Fibroblast of gingiva (primary cell): Measurements from ENCODE around the gene SUOX.
"Not testable (repeated sequence)": the region's sequence is repeated elsewhere in the genome, so short reads cannot be mapped to it uniquely, and the experiment has no call there.

Experiments used
- DNase-seq: peaks from one replicate; pipeline ENCODE4 v3.0.0-alpha.2; 2011; ENCODE audit warnings: low read depth

SUOX gene

GRCh38 chr12:55983232-55983842, 13.7 kb upstream of the SUOX start:
- no peak for DNase-seq

- DNase-seq, result no peak
These were observed 12.2 kb upstream of the SUOX start for GRCh38 chr12:55984861-55985260.

GRCh38 chr12:55985341-55985740, 11.7 kb upstream of the SUOX start:
- DNase-seq, result no peak

- not testable (repeated sequence) for DNase-seq
These were observed 11.1 kb upstream of the SUOX start for GRCh38 chr12:55985976-55986375.

GRCh38 chr12:55991110-55991509, 6.0 kb upstream of the SUOX start:
- DNase-seq, result no peak

GRCh38 chr12:55993230-55993853, 3.7 kb upstream of the SUOX start:
- DNase-seq, result no peak

GRCh38 chr12:55995366-55995765, 1.7 kb upstream of the SUOX start:
- no peak for DNase-seq

- peak; percentile 40 for DNase-seq
These were observed 818 bp upstream of the SUOX start for GRCh38 chr12:55996201-55996714.

GRCh38 chr12:55997535-55997859, 421 bp downstream of the SUOX start:
- DNase-seq, result no peak

GRCh38 chr12:55999522-55999921, 2.4 kb downstream of the SUOX start:
- DNase-seq, result not testable (repeated sequence)

- DNase-seq, result not testable (repeated sequence)
These were observed 3.0 kb downstream of the SUOX start for GRCh38 chr12:55999999-56000540.

GRCh38 chr12:56001487-56002100, 4.5 kb downstream of the SUOX start:
- DNase-seq, result no peak

GRCh38 chr12:56003376-56003775, 6.3 kb downstream of the SUOX start:
- DNase-seq, result not testable (repeated sequence)

GRCh38 chr12:56004211-56004610, 7.1 kb downstream of the SUOX start:
- no peak for DNase-seq

GRCh38 chr12:56007564-56008559, 10.8 kb downstream of the SUOX start:
- DNase-seq, result peak; percentile 20

- no peak for DNase-seq
These were observed 13.1 kb downstream of the SUOX start for GRCh38 chr12:56010111-56010570.

- no peak for DNase-seq
These were observed 14.5 kb downstream of the SUOX start for GRCh38 chr12:56011509-56012090.

- DNase-seq, result no peak
These were observed 16.4 kb downstream of the SUOX start for GRCh38 chr12:56013482-56013881.

GRCh38 chr12:56014205-56014604, 17.1 kb downstream of the SUOX start:
- no peak for DNase-seq

- DNase-seq, result no peak
These were observed 20.1 kb downstream of the SUOX start for GRCh38 chr12:56017181-56017580.

- DNase-seq, result no peak
These were observed 21.3 kb downstream of the SUOX start for GRCh38 chr12:56018356-56018755.
